ENCODE measurements around the gene CAPZA2.

DNA sequence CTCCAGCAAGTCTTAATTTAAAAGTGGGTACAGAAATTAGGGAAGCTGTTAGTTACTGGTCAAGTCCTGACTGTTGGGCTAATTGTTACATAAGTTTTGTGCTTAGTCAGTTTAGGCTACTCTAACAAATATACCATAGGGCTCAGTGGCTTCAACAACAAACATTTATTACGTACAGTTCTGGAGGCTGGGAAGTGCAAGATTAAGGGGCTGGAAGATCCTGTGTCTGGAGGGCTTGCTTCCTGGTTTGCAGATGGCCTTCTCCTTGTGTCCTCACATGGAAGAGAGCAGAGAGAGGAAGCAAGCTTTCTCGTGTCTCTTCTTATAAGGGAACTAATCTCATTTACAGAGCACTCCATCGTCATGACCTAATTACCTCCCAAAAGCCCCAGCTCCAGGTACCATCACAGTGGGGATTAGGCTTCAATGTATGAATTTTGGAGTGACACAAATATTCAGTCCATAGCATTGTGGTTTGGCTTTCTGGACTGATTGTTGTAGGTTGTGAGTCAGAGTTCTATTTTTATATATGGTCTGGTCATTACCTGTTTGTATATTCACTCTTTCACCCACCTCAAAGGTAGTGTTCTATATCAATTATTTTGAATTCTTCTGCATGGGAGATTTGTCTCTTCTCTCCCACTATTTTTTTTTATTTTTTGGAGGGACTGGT, 108.0 kb downstream of the CAPZA2 start:
- TF ChIP-seq, protein P1, sequence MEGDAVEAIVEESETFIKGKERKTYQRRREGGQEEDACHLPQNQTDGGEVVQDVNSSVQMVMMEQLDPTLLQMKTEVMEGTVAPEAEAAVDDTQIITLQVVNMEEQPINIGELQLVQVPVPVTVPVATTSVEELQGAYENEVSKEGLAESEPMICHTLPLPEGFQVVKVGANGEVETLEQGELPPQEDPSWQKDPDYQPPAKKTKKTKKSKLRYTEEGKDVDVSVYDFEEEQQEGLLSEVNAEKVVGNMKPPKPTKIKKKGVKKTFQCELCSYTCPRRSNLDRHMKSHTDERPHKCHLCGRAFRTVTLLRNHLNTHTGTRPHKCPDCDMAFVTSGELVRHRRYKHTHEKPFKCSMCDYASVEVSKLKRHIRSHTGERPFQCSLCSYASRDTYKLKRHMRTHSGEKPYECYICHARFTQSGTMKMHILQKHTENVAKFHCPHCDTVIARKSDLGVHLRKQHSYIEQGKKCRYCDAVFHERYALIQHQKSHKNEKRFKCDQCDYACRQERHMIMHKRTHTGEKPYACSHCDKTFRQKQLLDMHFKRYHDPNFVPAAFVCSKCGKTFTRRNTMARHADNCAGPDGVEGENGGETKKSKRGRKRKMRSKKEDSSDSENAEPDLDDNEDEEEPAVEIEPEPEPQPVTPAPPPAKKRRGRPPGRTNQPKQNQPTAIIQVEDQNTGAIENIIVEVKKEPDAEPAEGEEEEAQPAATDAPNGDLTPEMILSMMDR (conservative IDR thresholded peaks at IDR 0.05; ENCODE audit: low read depth in 2 of 2): no peak
- TF ChIP-seq, protein P2, sequence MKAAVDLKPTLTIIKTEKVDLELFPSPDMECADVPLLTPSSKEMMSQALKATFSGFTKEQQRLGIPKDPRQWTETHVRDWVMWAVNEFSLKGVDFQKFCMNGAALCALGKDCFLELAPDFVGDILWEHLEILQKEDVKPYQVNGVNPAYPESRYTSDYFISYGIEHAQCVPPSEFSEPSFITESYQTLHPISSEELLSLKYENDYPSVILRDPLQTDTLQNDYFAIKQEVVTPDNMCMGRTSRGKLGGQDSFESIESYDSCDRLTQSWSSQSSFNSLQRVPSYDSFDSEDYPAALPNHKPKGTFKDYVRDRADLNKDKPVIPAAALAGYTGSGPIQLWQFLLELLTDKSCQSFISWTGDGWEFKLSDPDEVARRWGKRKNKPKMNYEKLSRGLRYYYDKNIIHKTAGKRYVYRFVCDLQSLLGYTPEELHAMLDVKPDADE (IDR thresholded peaks at IDR 0.05): no peak
- no peak for TF ChIP-seq ZNF331 (CRISPR knock-in tag; IDR thresholded peaks at IDR 0.05; ENCODE audit: low read depth)
- TF ChIP-seq POLR2AphosphoS5 (IDR thresholded peaks at IDR 0.05; ENCODE audit: low read depth): no peak
- TF ChIP-seq, protein P3, sequence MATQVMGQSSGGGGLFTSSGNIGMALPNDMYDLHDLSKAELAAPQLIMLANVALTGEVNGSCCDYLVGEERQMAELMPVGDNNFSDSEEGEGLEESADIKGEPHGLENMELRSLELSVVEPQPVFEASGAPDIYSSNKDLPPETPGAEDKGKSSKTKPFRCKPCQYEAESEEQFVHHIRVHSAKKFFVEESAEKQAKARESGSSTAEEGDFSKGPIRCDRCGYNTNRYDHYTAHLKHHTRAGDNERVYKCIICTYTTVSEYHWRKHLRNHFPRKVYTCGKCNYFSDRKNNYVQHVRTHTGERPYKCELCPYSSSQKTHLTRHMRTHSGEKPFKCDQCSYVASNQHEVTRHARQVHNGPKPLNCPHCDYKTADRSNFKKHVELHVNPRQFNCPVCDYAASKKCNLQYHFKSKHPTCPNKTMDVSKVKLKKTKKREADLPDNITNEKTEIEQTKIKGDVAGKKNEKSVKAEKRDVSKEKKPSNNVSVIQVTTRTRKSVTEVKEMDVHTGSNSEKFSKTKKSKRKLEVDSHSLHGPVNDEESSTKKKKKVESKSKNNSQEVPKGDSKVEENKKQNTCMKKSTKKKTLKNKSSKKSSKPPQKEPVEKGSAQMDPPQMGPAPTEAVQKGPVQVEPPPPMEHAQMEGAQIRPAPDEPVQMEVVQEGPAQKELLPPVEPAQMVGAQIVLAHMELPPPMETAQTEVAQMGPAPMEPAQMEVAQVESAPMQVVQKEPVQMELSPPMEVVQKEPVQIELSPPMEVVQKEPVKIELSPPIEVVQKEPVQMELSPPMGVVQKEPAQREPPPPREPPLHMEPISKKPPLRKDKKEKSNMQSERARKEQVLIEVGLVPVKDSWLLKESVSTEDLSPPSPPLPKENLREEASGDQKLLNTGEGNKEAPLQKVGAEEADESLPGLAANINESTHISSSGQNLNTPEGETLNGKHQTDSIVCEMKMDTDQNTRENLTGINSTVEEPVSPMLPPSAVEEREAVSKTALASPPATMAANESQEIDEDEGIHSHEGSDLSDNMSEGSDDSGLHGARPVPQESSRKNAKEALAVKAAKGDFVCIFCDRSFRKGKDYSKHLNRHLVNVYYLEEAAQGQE (IDR thresholded peaks at IDR 0.05; ENCODE audit: unreplicated experiment): no peak
- no peak for TF ChIP-seq CREB1 (CRISPR knock-in tag; IDR thresholded peaks at IDR 0.05; ENCODE audit: low read depth)
- TF ChIP-seq EZH2 (IDR thresholded peaks at IDR 0.05; ENCODE audit: low read depth, unreplicated experiment): no peak
- no peak for TF ChIP-seq EZH2phosphoT487 (IDR thresholded peaks at IDR 0.05; ENCODE audit: unreplicated experiment)
- no peak for TF ChIP-seq STAT1 (IDR thresholded peaks at IDR 0.05; ENCODE audit: unreplicated experiment)
- TF ChIP-seq NANOG (IDR thresholded peaks at IDR 0.05; ENCODE audit: borderline replicate concordance): no peak
- no peak for TF ChIP-seq JUNB (IDR thresholded peaks at IDR 0.05; ENCODE audit: unreplicated experiment)
- TF ChIP-seq ZNF114 (CRISPR knock-in tag; IDR thresholded peaks at IDR 0.05): no peak

Measured in GM23338 (cell line).